ENCODE results near the gene BCL11A. TPM values are rescaled to one million over a fixed set of nuclear protein-coding genes. Genes with fewer than 3 reads are reported as not detected.

BCL11A gene
- polyA plus RNA-seq, 3 donors: 8.7 to 15.6 (median 11.1) TPM

DNA sequence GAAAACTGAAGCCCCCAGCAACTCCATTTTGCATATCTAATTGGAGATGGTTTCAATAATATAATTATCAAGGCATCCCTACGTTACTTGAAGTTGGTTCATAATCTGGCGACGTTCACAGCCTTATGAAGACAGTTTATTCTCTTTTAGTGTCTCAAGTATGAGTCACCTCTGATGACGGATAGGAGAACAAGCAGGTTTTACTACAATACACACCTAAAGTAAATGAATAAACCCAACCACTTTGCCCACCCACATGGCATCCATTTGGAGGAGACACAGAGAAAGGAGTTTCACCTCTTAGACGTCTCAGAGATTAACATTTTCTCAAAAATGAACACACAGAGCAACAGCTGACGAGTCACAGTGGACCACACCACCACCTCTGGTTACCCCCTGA lies 40.8 kb downstream of the BCL11A start:
- Histone ChIP-seq H4K20me1 (ENCODE audit: insufficient read depth, low read length) (no peaks in the 10 kb centered on the region), H3K4me2 (replicated peaks; ENCODE audit: extremely low read depth, low read length, poor library complexity, severe bottlenecking) (no peak overlapping the region), H3K79me2 (ENCODE audit: insufficient read depth, low read length) (peaks cover 78% of the 10 kb centered on the region), H3K9me3 (replicated peaks in 1 of 2; ENCODE audit: control insufficient read depth in 1 of 2, insufficient read depth in 1 of 2, low read length in 2 of 2) (no peaks in the 10 kb centered on the region), H3K4me3 (replicated peaks in 1 of 3; ENCODE audit: low read depth in 2 of 3, low read length in 3 of 3) (no peak overlapping the region), H3K27me3 (ENCODE audit: control insufficient read depth in 2 of 2, insufficient read depth in 2 of 2, low read length in 2 of 2) (no peaks in the 10 kb centered on the region), H3K4me1 (ENCODE audit: control insufficient read depth in 1 of 2, insufficient read depth in 2 of 2, low read length in 2 of 2) (peaks cover 72 to 77% of the 10 kb centered on the region in 2 donors), H3K9ac (ENCODE audit: insufficient read depth, low read length, poor library complexity, severe bottlenecking) (no peak overlapping the region), H3K36me3 (replicated peaks in 1 of 2; ENCODE audit: control insufficient read depth in 1 of 2, insufficient read depth in 2 of 2, low read length in 2 of 2) (no peaks in the 10 kb centered on the region), H2AFZ (ENCODE audit: insufficient read depth, low read depth, low read length, poor library complexity, severe bottlenecking) (no peak overlapping the region), H3K27ac (ENCODE audit: low read depth in 1 of 2, low read length in 2 of 2) (no peak overlapping the region)
- peaks cover 80% of the 10 kb centered on the region for H3K4me1 Mint-ChIP-seq
- peaks cover 0 to 3% (median 0%) of the 10 kb centered on the region in 7 donors for H3K9me3 Mint-ChIP-seq
- H3K27ac Mint-ChIP-seq: peak overlapping the region in 3 of 7 donors; percentile 32 to 67 (median 57)
- H3K4me3 Mint-ChIP-seq: no peak overlapping the region
- intact Hi-C loops (cut with micrococcal nuclease): no loop called here
- DNase-seq: peak in 1 of 3 donors; percentile 29
- WGBS (ENCODE audit: insufficient coverage): no CpG with 5 or more reads among the region's 6 CpGs
- TF ChIP-seq, protein P1, sequence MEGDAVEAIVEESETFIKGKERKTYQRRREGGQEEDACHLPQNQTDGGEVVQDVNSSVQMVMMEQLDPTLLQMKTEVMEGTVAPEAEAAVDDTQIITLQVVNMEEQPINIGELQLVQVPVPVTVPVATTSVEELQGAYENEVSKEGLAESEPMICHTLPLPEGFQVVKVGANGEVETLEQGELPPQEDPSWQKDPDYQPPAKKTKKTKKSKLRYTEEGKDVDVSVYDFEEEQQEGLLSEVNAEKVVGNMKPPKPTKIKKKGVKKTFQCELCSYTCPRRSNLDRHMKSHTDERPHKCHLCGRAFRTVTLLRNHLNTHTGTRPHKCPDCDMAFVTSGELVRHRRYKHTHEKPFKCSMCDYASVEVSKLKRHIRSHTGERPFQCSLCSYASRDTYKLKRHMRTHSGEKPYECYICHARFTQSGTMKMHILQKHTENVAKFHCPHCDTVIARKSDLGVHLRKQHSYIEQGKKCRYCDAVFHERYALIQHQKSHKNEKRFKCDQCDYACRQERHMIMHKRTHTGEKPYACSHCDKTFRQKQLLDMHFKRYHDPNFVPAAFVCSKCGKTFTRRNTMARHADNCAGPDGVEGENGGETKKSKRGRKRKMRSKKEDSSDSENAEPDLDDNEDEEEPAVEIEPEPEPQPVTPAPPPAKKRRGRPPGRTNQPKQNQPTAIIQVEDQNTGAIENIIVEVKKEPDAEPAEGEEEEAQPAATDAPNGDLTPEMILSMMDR (IDR thresholded peaks at IDR 0.05): no peak
- no peaks in the 10 kb centered on the region for H3K27me3 Mint-ChIP-seq (ENCODE audit: low read depth in 3 of 3)
- H3K36me3 Mint-ChIP-seq: peaks cover 25 to 29% of the 10 kb centered on the region in 2 donors

DNA sequence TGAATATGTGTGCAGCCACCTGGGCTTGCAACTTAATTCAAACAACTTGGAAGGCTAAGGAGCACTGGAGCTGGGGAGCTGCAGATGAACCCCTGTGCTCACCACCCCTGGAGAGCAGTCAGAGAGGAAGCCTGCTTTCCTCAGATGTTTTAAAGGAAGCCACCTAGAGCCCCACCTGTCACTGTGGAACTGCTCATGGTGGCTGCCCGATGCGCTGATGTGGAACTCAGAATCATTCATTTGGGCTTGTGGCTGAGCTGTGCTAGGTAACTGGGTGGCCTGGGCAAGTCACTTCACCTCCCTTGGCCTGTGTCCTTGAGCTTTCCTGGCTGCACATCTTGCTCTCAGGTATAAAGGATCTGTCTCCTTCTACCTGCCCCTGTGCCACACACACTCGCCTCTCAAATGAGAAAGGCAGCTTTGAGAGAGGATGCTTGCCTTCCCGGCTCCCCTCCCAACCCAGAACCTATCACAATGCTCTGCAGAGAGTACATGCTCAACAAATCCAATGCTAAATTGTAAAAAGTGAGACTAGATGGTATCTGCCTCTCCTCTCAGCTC lies 41.3 kb downstream of the BCL11A start:
- Histone ChIP-seq H3K36me3 (replicated peaks in 1 of 2; ENCODE audit: control insufficient read depth in 1 of 2, insufficient read depth in 2 of 2, low read length in 2 of 2) (no peaks in the 10 kb centered on the region), H3K9ac (ENCODE audit: insufficient read depth, low read length, poor library complexity, severe bottlenecking) (no peak overlapping the region), H3K27ac (ENCODE audit: low read depth in 1 of 2, low read length in 2 of 2) (peak overlapping the region; percentile 23 to 50), H3K27me3 (ENCODE audit: control insufficient read depth in 2 of 2, insufficient read depth in 2 of 2, low read length in 2 of 2) (no peaks in the 10 kb centered on the region), H3K4me1 (ENCODE audit: control insufficient read depth in 1 of 2, insufficient read depth in 2 of 2, low read length in 2 of 2) (peaks cover 73 to 76% of the 10 kb centered on the region in 2 donors), H2AFZ (ENCODE audit: insufficient read depth, low read depth, low read length, poor library complexity, severe bottlenecking) (no peak overlapping the region), H3K79me2 (ENCODE audit: insufficient read depth, low read length) (peaks cover 77% of the 10 kb centered on the region), H3K4me2 (replicated peaks; ENCODE audit: extremely low read depth, low read length, poor library complexity, severe bottlenecking) (peak overlapping the region; percentile 12), H3K4me3 (replicated peaks in 1 of 3; ENCODE audit: low read depth in 2 of 3, low read length in 3 of 3) (peak overlapping the region in 1 of 3 experiments; percentile 6), H3K9me3 (replicated peaks in 1 of 2; ENCODE audit: control insufficient read depth in 1 of 2, insufficient read depth in 1 of 2, low read length in 2 of 2) (no peaks in the 10 kb centered on the region), H4K20me1 (ENCODE audit: insufficient read depth, low read length) (no peaks in the 10 kb centered on the region)
- WGBS (ENCODE audit: insufficient coverage): 100% methylated on average over 2 of the region's 4 CpGs
- peak overlapping the region in 6 of 7 donors; percentile 39 to 78 (median 66) for H3K27ac Mint-ChIP-seq
- intact Hi-C loops (cut with micrococcal nuclease): no loop called here
- H3K9me3 Mint-ChIP-seq: peaks cover 0 to 3% (median 0%) of the 10 kb centered on the region in 7 donors
- TF ChIP-seq, protein P1 (IDR thresholded peaks at IDR 0.05): no peak
- peaks cover 81% of the 10 kb centered on the region for H3K4me1 Mint-ChIP-seq
- H3K36me3 Mint-ChIP-seq: peaks cover 25 to 29% of the 10 kb centered on the region in 2 donors
- no peaks in the 10 kb centered on the region for H3K27me3 Mint-ChIP-seq (ENCODE audit: low read depth in 3 of 3)
- H3K4me3 Mint-ChIP-seq: no peak overlapping the region
- DNase-seq: no peak
